ENCODE data around the gene INAFM1. TPM values are rescaled to one million over a fixed set of nuclear protein-coding genes. Genes with fewer than 3 reads are reported as not detected.

INAFM1 gene
- total and polyA plus RNA-seq, 9 of the 15 experiments (the other 6 are each of a cell fraction or from before 2014, with no cell fraction given): 0.71 to 30.9 (median 3.1) TPM

DNA sequence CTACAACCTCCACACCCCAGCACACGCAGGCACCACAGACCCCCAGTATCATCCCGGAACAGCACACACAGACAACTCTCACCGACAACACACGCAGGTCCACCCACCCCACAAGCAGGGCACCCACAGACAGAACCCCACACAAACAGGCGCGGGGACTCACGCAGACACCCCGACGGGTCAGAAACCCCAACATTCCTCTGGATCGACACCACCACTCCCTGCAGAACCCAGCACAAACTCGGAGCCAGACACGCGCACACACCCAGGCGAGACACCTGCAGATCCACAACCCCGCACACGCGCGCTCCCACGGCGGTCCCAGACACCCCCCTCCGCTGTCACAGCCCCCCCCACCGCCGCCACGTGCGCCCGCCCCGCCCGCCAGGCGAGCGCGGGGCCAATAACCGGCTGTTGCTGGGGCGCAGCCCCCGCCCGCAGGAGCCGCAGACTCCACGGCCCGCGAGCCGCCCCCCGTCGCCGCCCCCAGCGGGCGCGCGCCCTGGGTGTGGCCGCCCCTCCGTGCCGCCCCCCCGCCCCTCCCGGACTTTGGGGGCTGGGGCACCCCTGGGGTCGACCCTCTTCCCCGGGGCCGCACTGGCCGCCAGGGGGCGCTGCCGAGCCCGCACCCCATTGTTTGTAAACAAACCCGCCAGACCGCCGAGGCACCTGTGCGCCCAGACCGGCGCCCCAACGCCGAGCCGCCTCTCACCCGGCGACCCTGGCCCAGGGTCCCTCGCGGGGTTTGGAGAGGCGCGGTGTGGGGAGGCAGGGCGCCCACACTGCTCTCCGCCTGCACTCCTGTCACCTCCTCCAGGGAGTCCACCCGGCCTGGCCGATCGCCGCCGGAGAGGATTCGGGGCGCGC lies 44.4 kb upstream of the INAFM1 start (continued):
- TF ChIP-seq, protein P1, sequence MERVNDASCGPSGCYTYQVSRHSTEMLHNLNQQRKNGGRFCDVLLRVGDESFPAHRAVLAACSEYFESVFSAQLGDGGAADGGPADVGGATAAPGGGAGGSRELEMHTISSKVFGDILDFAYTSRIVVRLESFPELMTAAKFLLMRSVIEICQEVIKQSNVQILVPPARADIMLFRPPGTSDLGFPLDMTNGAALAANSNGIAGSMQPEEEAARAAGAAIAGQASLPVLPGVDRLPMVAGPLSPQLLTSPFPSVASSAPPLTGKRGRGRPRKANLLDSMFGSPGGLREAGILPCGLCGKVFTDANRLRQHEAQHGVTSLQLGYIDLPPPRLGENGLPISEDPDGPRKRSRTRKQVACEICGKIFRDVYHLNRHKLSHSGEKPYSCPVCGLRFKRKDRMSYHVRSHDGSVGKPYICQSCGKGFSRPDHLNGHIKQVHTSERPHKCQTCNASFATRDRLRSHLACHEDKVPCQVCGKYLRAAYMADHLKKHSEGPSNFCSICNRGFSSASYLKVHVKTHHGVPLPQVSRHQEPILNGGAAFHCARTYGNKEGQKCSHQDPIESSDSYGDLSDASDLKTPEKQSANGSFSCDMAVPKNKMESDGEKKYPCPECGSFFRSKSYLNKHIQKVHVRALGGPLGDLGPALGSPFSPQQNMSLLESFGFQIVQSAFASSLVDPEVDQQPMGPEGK (CRISPR knock-in tag; IDR thresholded peaks at IDR 0.05; ENCODE audit: borderline replicate concordance): no peak
- TF ChIP-seq FOXP1 (CRISPR knock-in tag; IDR thresholded peaks at IDR 0.05): peak; percentile 98
- TF ChIP-seq BRD9 (IDR thresholded peaks at IDR 0.05; ENCODE audit: low read depth, partially characterized antibody): peak; percentile 22
- TF ChIP-seq ZNF551 (CRISPR knock-in tag; IDR thresholded peaks at IDR 0.05): no peak
- TF ChIP-seq ZNF239 (CRISPR knock-in tag; IDR thresholded peaks at IDR 0.05): no peak
- TF ChIP-seq HIVEP1 (CRISPR knock-in tag; IDR thresholded peaks at IDR 0.05): no peak
- no peak; the same call in 1 of the 2 replicates for TF ChIP-seq ZC3H8 (IDR thresholded peaks at IDR 0.05)
- TF ChIP-seq, protein P2, sequence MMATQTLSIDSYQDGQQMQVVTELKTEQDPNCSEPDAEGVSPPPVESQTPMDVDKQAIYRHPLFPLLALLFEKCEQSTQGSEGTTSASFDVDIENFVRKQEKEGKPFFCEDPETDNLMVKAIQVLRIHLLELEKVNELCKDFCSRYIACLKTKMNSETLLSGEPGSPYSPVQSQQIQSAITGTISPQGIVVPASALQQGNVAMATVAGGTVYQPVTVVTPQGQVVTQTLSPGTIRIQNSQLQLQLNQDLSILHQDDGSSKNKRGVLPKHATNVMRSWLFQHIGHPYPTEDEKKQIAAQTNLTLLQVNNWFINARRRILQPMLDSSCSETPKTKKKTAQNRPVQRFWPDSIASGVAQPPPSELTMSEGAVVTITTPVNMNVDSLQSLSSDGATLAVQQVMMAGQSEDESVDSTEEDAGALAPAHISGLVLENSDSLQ (IDR thresholded peaks at IDR 0.05): no peak
- no peak for TF ChIP-seq MYBL2 (IDR thresholded peaks at IDR 0.05; ENCODE audit: low read depth)
- no peak for TF ChIP-seq MYBL2 (CRISPR knock-in tag; IDR thresholded peaks at IDR 0.05; ENCODE audit: borderline replicate concordance)
- TF ChIP-seq, protein P3, sequence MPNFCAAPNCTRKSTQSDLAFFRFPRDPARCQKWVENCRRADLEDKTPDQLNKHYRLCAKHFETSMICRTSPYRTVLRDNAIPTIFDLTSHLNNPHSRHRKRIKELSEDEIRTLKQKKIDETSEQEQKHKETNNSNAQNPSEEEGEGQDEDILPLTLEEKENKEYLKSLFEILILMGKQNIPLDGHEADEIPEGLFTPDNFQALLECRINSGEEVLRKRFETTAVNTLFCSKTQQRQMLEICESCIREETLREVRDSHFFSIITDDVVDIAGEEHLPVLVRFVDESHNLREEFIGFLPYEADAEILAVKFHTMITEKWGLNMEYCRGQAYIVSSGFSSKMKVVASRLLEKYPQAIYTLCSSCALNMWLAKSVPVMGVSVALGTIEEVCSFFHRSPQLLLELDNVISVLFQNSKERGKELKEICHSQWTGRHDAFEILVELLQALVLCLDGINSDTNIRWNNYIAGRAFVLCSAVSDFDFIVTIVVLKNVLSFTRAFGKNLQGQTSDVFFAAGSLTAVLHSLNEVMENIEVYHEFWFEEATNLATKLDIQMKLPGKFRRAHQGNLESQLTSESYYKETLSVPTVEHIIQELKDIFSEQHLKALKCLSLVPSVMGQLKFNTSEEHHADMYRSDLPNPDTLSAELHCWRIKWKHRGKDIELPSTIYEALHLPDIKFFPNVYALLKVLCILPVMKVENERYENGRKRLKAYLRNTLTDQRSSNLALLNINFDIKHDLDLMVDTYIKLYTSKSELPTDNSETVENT (CRISPR knock-in tag; IDR thresholded peaks at IDR 0.05): no peak
- no peak for TF ChIP-seq CREM (IDR thresholded peaks at IDR 0.05; ENCODE audit: low read depth)
- peak; percentile 41; the same call in 1 of the 2 replicates for TF ChIP-seq HCFC1 (IDR thresholded peaks at IDR 0.05; ENCODE audit: low read depth, low read length)
- no peak for TF ChIP-seq MCM5 (IDR thresholded peaks at IDR 0.05; ENCODE audit: low read depth)
- no peak for TF ChIP-seq ZNF24 (IDR thresholded peaks at IDR 0.05)
- TF ChIP-seq MIER1 (IDR thresholded peaks at IDR 0.05; ENCODE audit: low read depth): no peak
- no peak for TF ChIP-seq SIRT6 (IDR thresholded peaks at IDR 0.05; ENCODE audit: low read depth, low read length)
- TF ChIP-seq ZNF830 (CRISPR knock-in tag; IDR thresholded peaks at IDR 0.05): no peak
- no peak for TF ChIP-seq NELFE (IDR thresholded peaks at IDR 0.05; ENCODE audit: insufficient read depth, insufficient read length)
- TF ChIP-seq EP400 (IDR thresholded peaks at IDR 0.05): peak; percentile 67; the same call in 1 of the 2 replicates
- TF ChIP-seq ILK (tag; IDR thresholded peaks at IDR 0.05; ENCODE audit: borderline replicate concordance, low read depth): no peak
- TF ChIP-seq, protein P4, sequence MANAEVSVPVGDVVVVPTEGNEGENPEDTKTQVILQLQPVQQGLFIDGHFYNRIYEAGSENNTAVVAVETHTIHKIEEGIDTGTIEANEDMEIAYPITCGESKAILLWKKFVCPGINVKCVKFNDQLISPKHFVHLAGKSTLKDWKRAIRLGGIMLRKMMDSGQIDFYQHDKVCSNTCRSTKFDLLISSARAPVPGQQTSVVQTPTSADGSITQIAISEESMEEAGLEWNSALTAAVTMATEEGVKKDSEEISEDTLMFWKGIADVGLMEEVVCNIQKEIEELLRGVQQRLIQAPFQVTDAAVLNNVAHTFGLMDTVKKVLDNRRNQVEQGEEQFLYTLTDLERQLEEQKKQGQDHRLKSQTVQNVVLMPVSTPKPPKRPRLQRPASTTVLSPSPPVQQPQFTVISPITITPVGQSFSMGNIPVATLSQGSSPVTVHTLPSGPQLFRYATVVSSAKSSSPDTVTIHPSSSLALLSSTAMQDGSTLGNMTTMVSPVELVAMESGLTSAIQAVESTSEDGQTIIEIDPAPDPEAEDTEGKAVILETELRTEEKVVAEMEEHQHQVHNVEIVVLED (CRISPR knock-in tag; IDR thresholded peaks at IDR 0.05): 0 out of 2 replicates have a peak, but pooled peaks have one; percentile 37
- TF ChIP-seq NCOA4 (IDR thresholded peaks at IDR 0.05; ENCODE audit: partially characterized antibody): no peak

Data from K562 (cell line).